ENCODE measurements around the gene DCST2. TPM values are rescaled to one million over a fixed set of nuclear protein-coding genes. Genes with fewer than 3 reads are reported as not detected.

DCST2 gene
- total and polyA plus RNA-seq, 2 donors (not counting 3 experiments of a cell fraction or from before 2014, with no cell fraction given), result 0.29 to 0.51 TPM

GRCh38 chr1:154998818-154999570 is 34.6 kb downstream of the DCST2 start:
- CTCF ChIA-PET, result interaction anchor here (0.8 to 6.5 kb wide), 21 partner anchors 9 to 439 kb away, joined by 3 to 87 read pairs (median 6); partner anchors contain the start of genes ADAM15, CKS1B, FLAD1 and PBXIP1
- H3K27ac ChIP-seq (ENCODE audit: insufficient read depth, low read depth, low read length), result no peak overlapping the region
- H3K4me3 ChIP-seq (replicated peaks in 1 of 3; ENCODE audit: insufficient read depth in 1 of 3, low read depth in 1 of 3, low read length in 3 of 3), result peak overlapping the region in 1 of 3 experiments; percentile 29
- POLR2A ChIA-PET, result interaction anchor here (0.9 to 1.4 kb wide), 3 partner anchors 37 to 62 kb away, joined by 3 read pairs; partner anchors contain the start of genes PBXIP1 and PYGO2
- intact Hi-C loops (cut with micrococcal nuclease), result loop anchor here (1.0 to 5.0 kb wide), 2 partner anchors 38 to 332 kb away; partner anchors contain the start of gene PYGO2
- no TSS peak for BruUV-seq (replicated peaks)
- peaks cover 13% of the 10 kb centered on the region for H3K4me1 ChIP-seq (ENCODE audit: control insufficient read depth, extremely low read depth, insufficient read depth, low read length)
- DNase-seq (ENCODE audit: low read depth, low spot score), result peak; percentile 61
- H3K27me3 ChIP-seq (ENCODE audit: control insufficient read depth in 2 of 2, insufficient read depth in 2 of 2, low read length in 2 of 2), result no peaks in the 10 kb centered on the region
- no peak for TF ChIP-seq MYC (IDR thresholded peaks at IDR 0.05; ENCODE audit: low read depth, low read length)
- TF ChIP-seq, protein P1, sequence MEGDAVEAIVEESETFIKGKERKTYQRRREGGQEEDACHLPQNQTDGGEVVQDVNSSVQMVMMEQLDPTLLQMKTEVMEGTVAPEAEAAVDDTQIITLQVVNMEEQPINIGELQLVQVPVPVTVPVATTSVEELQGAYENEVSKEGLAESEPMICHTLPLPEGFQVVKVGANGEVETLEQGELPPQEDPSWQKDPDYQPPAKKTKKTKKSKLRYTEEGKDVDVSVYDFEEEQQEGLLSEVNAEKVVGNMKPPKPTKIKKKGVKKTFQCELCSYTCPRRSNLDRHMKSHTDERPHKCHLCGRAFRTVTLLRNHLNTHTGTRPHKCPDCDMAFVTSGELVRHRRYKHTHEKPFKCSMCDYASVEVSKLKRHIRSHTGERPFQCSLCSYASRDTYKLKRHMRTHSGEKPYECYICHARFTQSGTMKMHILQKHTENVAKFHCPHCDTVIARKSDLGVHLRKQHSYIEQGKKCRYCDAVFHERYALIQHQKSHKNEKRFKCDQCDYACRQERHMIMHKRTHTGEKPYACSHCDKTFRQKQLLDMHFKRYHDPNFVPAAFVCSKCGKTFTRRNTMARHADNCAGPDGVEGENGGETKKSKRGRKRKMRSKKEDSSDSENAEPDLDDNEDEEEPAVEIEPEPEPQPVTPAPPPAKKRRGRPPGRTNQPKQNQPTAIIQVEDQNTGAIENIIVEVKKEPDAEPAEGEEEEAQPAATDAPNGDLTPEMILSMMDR (IDR thresholded peaks at IDR 0.05; ENCODE audit: extremely low read depth in 1 of 2, insufficient read depth in 1 of 2, low read depth in 1 of 2, low read length in 2 of 2), result peak; percentile 90 to 94
- H4K20me1 ChIP-seq (replicated peaks; ENCODE audit: control insufficient read depth, extremely low read depth, insufficient read depth, low read length), result no peaks in the 10 kb centered on the region
- H3K4me2 ChIP-seq (ENCODE audit: insufficient read depth, low read length), result no peak overlapping the region
- H3K9me3 ChIP-seq (replicated peaks; ENCODE audit: control insufficient read depth, insufficient read depth, low read length), result no peaks in the 10 kb centered on the region
- peak; percentile 97 for FAIRE-seq
- no peaks in the 10 kb centered on the region for H3K9me1 ChIP-seq (replicated peaks; ENCODE audit: control insufficient read depth, extremely low read depth, insufficient read depth, low read length)
- H3K36me3 ChIP-seq (ENCODE audit: control insufficient read depth in 2 of 2, extremely low read depth in 1 of 2, insufficient read depth in 2 of 2, low read length in 2 of 2), result no peaks in the 10 kb centered on the region
- H3K9ac ChIP-seq (replicated peaks; ENCODE audit: extremely low read depth, insufficient read depth, low read length), result no peak overlapping the region
- dilution Hi-C loops (cut with MboI; ENCODE audit: extremely low pct_ligation_motif_present, low sequenced_read_pairs), result no loop called here
- H3K79me2 ChIP-seq (ENCODE audit: control insufficient read depth, insufficient read depth, low read length), result peaks cover 6% of the 10 kb centered on the region
- H2AFZ ChIP-seq (ENCODE audit: low read depth, low read length), result peak overlapping the region; percentile 62

GRCh38 chr1:154998201-154998780 is 35.3 kb downstream of the DCST2 start:
- TF ChIP-seq, protein P1 (IDR thresholded peaks at IDR 0.05; ENCODE audit: extremely low read depth in 1 of 2, insufficient read depth in 1 of 2, low read depth in 1 of 2, low read length in 2 of 2), result no peak
- no peak for TF ChIP-seq GATA2 (IDR thresholded peaks at IDR 0.05; ENCODE audit: insufficient read depth, insufficient read length, low read depth, low read length)
- no peak for TF ChIP-seq JUN (IDR thresholded peaks at IDR 0.05; ENCODE audit: borderline replicate concordance, insufficient read depth, insufficient read length, low read depth)
- H3K79me2 ChIP-seq (ENCODE audit: control insufficient read depth, insufficient read depth, low read length), result peaks cover 4% of the 10 kb centered on the region
- H3K9me1 ChIP-seq (replicated peaks; ENCODE audit: control insufficient read depth, extremely low read depth, insufficient read depth, low read length), result no peaks in the 10 kb centered on the region
- intact Hi-C loops (cut with micrococcal nuclease) (loop anchor here (5.0 kb wide), 1 partner anchor 331 kb away; no protein-coding TSS in a partner anchor), dilution Hi-C loops (cut with MboI; ENCODE audit: extremely low pct_ligation_motif_present, low sequenced_read_pairs) (no loop called here)
- POLR2A ChIA-PET, result interaction anchor here (1.0 to 1.4 kb wide), 2 partner anchors 37 to 63 kb away, joined by 3 read pairs; partner anchors contain the start of gene PYGO2
- H3K9ac ChIP-seq (replicated peaks; ENCODE audit: extremely low read depth, insufficient read depth, low read length), result no peak overlapping the region
- CTCF ChIA-PET, result interaction anchor here (0.8 to 6.5 kb wide), 23 partner anchors 8 to 439 kb away, joined by 3 to 87 read pairs (median 6); partner anchors contain the start of genes ADAM15, CKS1B, FLAD1 and PBXIP1
- no peaks in the 10 kb centered on the region for H3K27me3 ChIP-seq (ENCODE audit: control insufficient read depth in 2 of 2, insufficient read depth in 2 of 2, low read length in 2 of 2)
- DNase-seq (ENCODE audit: low read depth, low spot score) (no peak), FAIRE-seq (no peak)
- H2AFZ ChIP-seq (ENCODE audit: low read depth, low read length), result no peak overlapping the region
- no peaks in the 10 kb centered on the region for H4K20me1 ChIP-seq (replicated peaks; ENCODE audit: control insufficient read depth, extremely low read depth, insufficient read depth, low read length)
- peaks cover 15% of the 10 kb centered on the region for H3K4me1 ChIP-seq (ENCODE audit: control insufficient read depth, extremely low read depth, insufficient read depth, low read length)
- BruUV-seq (replicated peaks), result no TSS peak
- H3K4me2 ChIP-seq (ENCODE audit: insufficient read depth, low read length), result no peak overlapping the region
- no peaks in the 10 kb centered on the region for H3K9me3 ChIP-seq (replicated peaks; ENCODE audit: control insufficient read depth, insufficient read depth, low read length)
- H3K4me3 ChIP-seq (replicated peaks in 1 of 3; ENCODE audit: insufficient read depth in 1 of 3, low read depth in 1 of 3, low read length in 3 of 3), result no peak overlapping the region
- no peak overlapping the region for H3K27ac ChIP-seq (ENCODE audit: insufficient read depth, low read depth, low read length)
- no peaks in the 10 kb centered on the region for H3K36me3 ChIP-seq (ENCODE audit: control insufficient read depth in 2 of 2, extremely low read depth in 1 of 2, insufficient read depth in 2 of 2, low read length in 2 of 2)

All from endothelial cell of umbilical vein (primary cell).